Measurements from ENCODE around the gene ISG15. TPM values are rescaled to one million over a fixed set of nuclear protein-coding genes. Genes with fewer than 3 reads are reported as not detected.

ISG15 gene
- polyA plus RNA-seq, 1 of the 3 experiments (the other 2 are of a cell fraction), result 28.6 TPM

DNA sequence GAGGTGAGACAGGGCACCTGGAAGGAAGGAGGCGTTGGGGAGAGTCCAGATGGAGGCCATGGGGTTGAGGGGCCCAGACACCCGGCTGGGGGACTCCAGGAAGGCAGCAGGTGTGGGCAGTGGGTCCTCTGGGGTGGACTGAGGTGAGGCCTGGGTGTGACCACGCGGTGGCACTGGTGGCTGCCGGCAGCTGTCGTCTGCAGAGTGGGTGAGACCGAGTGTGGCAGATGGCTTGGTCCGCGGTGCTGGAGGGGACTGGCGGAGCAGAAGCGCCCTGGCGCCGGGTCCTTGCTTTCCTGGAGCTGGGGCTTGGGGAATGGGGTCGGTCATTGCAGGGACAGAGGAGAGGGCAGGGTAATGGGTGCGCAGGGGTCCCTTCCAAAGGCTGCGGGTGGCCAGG lies 19.1 kb downstream of the ISG15 start:
- no peak overlapping the region for H3K27ac ChIP-seq (ENCODE audit: low read depth in 2 of 2, low read length in 1 of 2)
- no peaks in the 10 kb centered on the region for H3F3A ChIP-seq (replicated peaks; ENCODE audit: insufficient read depth)
- no peak for TF ChIP-seq YY1 (IDR thresholded peaks at IDR 0.05; ENCODE audit: low read depth)
- TF ChIP-seq TCF12 (IDR thresholded peaks at IDR 0.05), result no peak
- TF ChIP-seq MEF2A (IDR thresholded peaks at IDR 0.05; ENCODE audit: borderline replicate concordance, low read depth), result no peak
- TF ChIP-seq FOSL2 (IDR thresholded peaks at IDR 0.05; ENCODE audit: borderline replicate concordance, low read depth), result no peak
- TF ChIP-seq GABPA (IDR thresholded peaks at IDR 0.05; ENCODE audit: low read depth), result no peak
- no peak for TF ChIP-seq USF2 (IDR thresholded peaks at IDR 0.05; ENCODE audit: borderline replicate concordance, low read depth, low read length)
- no peak for TF ChIP-seq MAX (IDR thresholded peaks at IDR 0.05; ENCODE audit: low read depth)
- TF ChIP-seq EP300 (IDR thresholded peaks at IDR 0.05; ENCODE audit: borderline replicate concordance in 1 of 2, low read depth in 1 of 2, low read length in 1 of 2), result no peak
- no peak for TF ChIP-seq EZH2phosphoT487 (IDR thresholded peaks at IDR 0.05; ENCODE audit: borderline replicate concordance, low read depth)
- TF ChIP-seq PBX3 (IDR thresholded peaks at IDR 0.05), result no peak
- TF ChIP-seq FOXM1 (IDR thresholded peaks at IDR 0.05; ENCODE audit: low read depth), result no peak
- TF ChIP-seq SMC3 (IDR thresholded peaks at IDR 0.05; ENCODE audit: low read depth, low read length), result peak; percentile 48; the same call in 1 of the 2 replicates
- peak; percentile 9; the same call in 1 of the 2 replicates for TF ChIP-seq MXI1 (IDR thresholded peaks at IDR 0.05; ENCODE audit: low read depth, low read length)
- TF ChIP-seq FOXJ3 (CRISPR knock-in tag; IDR thresholded peaks at IDR 0.05), result no peak
- peak; percentile 57 for TF ChIP-seq RAD21 (IDR thresholded peaks at IDR 0.05; ENCODE audit: low read length)
- TF ChIP-seq JUND (IDR thresholded peaks at IDR 0.05), result no peak
- TF ChIP-seq RFX5 (IDR thresholded peaks at IDR 0.05; ENCODE audit: low read length), result no peak
- TF ChIP-seq ELF1 (IDR thresholded peaks at IDR 0.05), result no peak
- no peak for TF ChIP-seq IRF3 (IDR thresholded peaks at IDR 0.05; ENCODE audit: low read depth, low read length)
- POLR2A ChIA-PET, result no interaction called here
- no peaks in the 10 kb centered on the region for H3K9me3 ChIP-seq
- peak overlapping the region in 1 of 2 experiments; percentile 44; a peak in 1 of 4 replicates for H3K4me3 ChIP-seq (ENCODE audit: low read depth in 2 of 2, low read length in 1 of 2)
- peaks cover 31% of the 10 kb centered on the region for H4K20me1 ChIP-seq (ENCODE audit: insufficient read depth)
- H3K27me3 ChIP-seq (ENCODE audit: insufficient read depth), result no peaks in the 10 kb centered on the region
- H2AFZ ChIP-seq (ENCODE audit: low read depth), result no peak overlapping the region
- peak; percentile 80 for DNase-seq
- H3K79me2 ChIP-seq (ENCODE audit: insufficient read depth), result no peaks in the 10 kb centered on the region
- H3K9me2 ChIP-seq, result no peaks in the 10 kb centered on the region
- H3K4me2 ChIP-seq, result no peak overlapping the region; the same call in 1 of the 2 replicates
- H3K9ac ChIP-seq, result no peak overlapping the region
- H3K36me3 ChIP-seq (replicated peaks in 1 of 2; ENCODE audit: control insufficient read depth in 1 of 2, insufficient read depth in 2 of 2, low read length in 1 of 2), result peaks cover 0 to 2% of the 10 kb centered on the region in 2 experiments
- CTCF ChIA-PET, result interaction anchor here (0.7 to 4.5 kb wide), 37 partner anchors 8 to 342 kb away, joined by 3 to 93 read pairs (median 4); partner anchors contain the start of genes AGRN, AURKAIP1, ISG15 and PERM1
- 31% methylated on average over 6 of the region's 16 CpGs for WGBS (ENCODE audit: low lambda C conversion rate)
- peaks cover 0 to 11% of the 10 kb centered on the region in 2 experiments; a peak in 1 of 4 replicates for H3K4me1 ChIP-seq (ENCODE audit: control insufficient read depth in 1 of 2, insufficient read depth in 2 of 2, low read depth in 1 of 2, low read length in 1 of 2)
